GM19455 (cell line): ENCODE results near the gene CNOT6L.

ENCODE experiments used
- ATAC-seq: cut with Tn5 transposase; IDR thresholded peaks from one replicate; pipeline ENCODE4 v1.9.1; 2021; ENCODE audit not compliant: unreplicated experiment

The CNOT6L gene

DNA sequence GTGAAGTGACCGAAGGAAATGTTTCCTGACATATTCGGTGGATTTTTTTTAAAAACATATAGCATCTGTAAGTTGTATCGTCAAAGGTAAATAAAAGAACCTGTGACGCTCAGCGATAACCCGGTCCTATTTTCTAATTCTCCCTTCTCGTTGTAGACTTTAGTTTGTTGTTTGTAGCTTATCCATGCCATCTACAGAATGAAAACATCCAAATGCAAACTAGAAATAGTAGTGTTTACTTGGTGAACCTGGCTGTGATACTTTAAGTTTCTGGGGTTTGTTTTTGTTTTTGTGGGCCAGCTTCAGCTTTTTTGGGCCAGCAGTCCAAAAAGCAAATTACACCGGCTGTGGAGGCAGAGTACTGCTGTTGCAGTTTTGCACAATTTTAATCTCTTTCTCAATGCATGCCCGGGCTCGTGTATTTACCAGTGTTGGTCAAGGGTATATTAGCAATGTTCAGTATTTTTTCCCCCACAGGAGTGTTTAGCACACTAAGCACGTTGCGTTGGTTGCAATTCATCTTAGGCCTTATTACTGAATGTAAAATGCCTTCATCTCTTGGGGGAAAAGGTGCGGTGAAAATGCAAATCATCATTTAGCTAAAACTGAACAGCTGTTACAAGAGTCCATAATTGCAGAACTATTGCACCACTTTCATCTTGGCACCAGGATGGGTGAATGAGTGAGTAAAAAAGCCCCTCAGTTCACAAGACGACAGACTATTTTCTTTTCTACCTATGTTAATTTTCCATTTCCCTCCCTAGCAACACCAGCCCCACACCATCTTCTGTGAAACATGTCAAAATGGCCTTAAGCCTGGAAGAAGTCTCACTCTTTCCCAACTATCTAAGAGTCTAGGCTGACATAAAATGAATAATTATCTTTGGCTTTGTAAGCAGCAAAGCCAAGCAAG lies 1.7 kb upstream of the CNOT6L start:
- no peak for ATAC-seq

DNA sequence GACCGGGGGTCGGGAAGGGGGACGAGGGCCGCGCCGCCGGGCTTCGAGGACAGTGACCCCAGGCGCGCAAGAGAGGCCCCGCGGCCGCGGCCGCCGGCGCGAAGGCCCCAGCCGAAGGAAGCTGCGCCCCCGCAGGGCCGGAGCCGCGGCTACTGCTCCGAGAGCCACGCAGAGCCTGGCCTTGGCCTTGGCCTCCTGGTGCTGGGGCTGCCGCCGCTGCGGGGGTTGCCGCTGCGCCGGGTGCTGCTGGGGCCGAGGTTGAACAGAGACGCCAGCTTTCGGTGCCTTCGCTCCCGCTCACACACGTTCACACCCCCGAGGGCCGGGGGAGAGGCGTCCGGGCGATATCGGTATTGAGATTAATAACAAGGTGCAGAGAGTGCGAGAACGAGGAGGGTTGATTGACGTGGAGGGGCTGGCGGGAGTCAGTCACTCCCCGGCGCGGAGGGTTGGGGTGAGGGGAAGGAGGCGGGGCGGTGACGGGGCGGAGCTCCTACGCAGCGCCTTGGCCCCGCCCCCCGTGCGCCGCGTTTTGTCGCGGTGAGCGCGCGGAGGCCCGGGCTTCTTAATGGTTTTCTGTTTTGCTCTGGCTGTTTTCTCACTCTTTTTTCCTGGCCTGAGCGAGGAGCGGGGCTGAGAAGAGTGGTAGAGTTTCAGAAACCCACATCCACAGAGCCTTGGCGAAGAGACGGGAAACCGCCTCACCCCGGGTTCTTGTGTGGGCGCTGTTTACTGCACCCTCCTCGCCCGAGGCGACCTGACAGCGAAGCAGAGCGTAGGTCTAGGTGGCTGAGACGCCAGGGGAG lies 878 bp upstream of the CNOT6L start:
- ATAC-seq: peak; percentile 80

DNA sequence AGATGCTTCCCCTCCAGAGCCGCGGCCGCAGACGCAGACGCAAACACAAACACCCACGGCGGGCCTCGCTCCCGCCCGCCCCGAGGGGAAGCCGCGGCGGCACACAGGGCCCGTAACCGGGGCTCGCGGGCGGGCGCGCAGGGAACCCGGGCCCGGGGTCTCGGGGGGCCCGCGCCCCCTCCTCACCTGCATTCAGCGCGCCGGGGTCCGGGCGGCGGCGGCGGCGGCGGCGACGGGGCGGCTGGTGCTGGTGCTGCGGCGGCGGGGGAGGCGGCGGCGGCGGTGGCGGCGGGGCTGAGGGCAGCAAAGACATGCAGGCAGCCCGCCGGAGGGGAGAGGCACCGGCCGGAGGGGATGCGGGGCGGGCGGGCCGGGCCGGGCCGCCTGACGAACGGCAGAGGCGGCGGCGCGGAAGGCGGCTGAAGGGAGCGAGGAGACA lies 255 bp upstream of the CNOT6L start:
- ATAC-seq: peak; percentile 25

DNA sequence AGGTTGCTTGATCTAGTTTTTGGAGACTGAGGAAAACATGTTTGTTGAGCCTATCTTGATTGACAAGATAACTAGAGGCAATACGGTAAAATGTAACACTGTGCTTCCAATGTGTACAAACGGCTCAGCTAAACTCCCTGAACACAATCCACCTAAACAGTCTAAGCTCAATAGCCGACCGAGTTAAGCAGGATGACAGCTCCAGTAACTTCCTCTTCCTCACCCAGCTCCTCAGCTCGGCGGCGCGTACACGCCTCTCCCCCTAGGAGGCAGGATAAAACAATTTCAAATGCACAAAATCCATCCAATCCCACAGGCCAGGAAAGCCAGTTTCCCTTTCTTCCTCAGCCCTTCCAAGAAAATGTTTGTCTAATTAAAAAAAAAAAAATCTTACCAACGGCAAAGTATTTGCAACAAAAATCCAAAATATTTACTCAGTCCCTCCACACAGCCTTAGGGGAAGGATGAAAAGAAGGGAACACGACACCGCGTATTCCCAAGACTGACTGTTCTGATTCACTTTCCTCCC lies 1.0 kb downstream of the CNOT6L start:
- peak; percentile 25 for ATAC-seq

DNA sequence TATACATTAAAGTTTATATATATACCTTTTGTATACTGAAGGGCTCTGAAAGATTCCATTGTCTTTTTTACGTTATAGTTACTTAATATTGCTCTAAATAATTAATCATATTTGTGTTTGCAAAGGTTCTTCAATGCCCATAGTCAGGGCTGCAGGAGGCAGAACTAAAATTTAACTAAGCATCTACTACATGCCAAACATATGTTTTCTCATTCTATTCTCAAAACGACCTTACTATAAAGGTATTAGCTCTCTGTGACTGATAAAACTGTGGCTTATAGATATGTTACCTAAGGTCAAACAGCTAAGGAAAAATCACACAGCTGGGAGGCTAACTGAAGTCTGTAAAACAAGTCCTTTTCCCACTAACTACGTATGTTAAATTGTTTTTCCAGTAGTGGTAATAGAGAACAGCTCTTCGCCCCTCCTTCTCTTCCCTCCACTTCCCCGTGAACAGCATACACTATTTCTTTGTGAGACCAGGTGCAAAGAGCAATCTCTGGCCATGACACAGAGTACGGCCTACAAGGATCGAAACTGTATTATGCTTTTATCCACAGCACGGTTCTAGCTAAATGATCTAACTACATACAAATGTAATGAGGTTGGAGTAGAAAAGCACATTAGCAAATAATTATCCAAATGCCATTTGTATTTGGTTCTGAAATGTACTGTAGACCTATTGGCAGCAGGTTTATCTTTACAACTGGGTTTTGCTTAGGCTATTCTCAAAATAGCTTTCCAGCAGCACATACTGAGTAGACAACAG lies 1.7 kb downstream of the CNOT6L start:
- no peak for ATAC-seq

DNA sequence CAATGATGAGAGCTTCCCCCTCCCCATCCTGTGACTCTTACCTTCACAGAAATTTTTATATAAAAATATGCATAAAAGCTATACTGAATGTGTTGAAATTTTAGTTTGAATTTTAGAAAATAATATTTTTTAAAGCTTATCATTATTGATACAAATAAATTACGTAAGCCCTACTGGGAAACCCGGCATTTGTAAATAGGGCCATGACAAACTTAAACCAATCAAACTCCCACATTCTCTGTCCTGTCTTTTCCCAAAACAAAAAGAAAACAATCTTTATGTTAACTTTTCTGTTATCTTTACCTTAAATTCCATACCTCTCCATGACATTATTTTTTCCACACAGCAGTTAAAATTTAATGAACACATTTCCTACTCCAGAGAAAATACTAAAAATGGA lies 2.6 kb downstream of the CNOT6L start:
- no peak for ATAC-seq

DNA sequence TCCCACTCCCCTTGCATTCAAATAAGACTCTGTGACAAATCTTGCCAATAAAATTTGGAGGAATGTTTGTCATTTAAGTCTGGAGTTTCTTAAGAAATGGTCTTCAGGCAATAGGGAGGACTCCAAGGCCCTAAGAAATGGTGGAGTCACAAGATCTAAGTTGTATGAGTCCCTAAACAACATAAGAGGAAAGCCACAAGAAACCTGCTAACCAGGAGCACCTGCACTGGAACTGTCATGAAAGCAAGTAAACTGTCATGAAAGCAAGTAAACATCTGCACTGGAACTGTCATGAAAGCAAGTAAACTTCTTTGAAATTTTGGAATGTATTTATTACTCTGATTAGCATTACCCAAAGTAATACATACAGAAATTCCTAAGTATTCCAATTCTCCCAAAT lies 3.5 kb downstream of the CNOT6L start:
- no peak for ATAC-seq

DNA sequence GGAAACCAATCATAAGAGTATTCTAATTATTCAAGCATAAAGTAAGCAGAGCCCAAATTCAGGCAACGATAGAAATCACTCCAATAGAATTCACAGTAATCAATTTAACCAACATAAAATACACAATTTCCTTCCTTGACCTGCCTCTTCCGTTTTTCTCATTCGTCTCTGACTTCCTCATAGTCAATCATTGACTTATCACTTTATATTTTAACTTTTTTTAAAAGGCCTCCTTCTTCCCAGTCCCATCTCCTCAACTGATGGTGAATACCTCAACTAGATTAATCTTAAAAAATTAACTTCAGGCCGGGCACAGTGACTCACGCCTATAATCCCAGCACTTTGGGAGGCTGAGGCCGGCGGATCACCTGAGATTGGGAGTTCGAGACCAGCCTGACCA lies 13.3 kb downstream of the CNOT6L start:
- ATAC-seq: no peak

DNA sequence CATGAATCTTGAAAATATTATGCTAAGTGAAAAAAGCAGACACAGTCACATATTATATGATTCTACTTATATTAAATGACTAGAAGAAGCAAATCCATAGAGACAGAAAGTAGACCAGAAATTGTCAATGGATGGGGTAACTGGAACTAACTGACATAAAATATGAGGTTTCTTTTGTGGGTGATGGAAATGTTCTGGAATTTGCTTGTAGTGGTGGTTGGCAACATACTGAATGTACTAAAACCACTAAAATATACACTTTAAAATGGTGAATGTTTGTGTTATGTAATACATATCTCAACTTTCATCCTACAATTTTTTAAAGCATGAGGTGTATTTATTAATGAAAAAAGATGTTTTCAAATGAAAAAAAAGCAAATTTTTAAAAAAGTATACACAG lies 14.7 kb downstream of the CNOT6L start:
- ATAC-seq: no peak

DNA sequence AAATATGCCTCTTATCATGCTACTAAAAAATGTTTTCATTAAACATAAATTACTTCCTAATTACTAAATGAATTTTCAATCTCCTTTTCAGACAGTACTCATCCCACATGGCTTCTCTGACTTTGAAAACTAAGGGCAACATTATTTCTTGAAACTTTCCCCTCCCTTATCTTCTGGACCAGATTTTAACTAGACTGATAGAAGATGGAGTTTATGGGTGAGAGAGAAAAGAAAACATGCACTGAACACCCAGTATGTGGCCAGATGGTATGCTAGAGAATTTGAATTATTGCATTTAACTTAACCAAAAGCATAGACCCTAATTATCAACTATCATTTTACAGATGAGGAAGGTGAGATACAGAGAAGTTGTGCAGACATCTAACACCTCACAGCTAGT lies 16.8 kb downstream of the CNOT6L start:
- ATAC-seq: no peak

DNA sequence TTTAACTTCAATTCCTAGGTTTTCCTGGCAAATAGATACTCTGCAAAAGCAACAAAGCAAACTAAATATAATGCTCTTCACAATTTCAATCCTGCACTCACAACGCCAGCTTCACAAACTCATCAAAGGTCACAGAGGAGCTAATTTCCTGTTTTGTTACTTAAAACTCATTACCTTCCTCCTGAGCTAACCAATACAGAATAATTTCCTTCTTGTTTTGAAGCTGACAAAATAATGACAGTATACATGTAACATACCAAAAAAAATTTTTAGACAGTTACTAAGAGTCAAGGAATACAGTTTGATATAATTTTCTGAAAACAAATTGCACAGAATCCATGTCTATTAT lies 17.9 kb downstream of the CNOT6L start:
- ATAC-seq: no peak

DNA sequence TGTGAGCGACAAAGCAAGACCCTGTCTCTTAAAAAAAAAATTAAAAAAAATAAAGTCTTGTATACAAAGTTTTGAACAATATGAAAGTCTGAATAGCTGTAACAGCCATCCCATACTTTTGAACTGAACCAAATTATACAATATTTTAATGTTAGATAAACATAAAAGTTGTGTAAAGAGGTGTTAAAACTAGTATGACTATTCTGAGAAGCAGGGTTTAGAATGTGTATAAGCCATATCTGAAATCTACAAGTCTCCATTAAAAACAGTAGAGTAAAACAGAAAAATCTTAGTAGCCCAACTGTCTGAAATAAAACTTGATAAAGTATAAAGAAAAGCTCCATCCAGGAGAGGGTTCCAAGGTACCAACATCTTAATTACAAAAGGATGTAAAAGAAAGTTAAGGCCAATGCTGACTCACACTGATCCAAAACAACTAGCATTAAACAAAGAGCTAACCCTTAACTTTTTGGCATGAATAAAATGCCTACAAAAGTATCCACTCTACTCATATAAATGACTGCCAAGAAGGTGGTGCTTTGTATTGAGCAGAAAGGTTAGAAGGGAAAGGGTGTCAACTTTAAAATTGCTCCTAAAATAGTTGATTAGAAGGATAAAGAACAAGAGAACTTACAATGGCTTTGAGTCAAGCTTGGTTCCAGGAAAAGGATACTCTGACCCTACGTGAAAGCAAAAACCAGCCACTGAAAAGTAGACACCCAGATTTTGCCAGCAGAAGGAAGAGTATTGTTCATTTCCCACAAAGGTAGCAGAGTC lies 18.5 kb downstream of the CNOT6L start:
- no peak for ATAC-seq

DNA sequence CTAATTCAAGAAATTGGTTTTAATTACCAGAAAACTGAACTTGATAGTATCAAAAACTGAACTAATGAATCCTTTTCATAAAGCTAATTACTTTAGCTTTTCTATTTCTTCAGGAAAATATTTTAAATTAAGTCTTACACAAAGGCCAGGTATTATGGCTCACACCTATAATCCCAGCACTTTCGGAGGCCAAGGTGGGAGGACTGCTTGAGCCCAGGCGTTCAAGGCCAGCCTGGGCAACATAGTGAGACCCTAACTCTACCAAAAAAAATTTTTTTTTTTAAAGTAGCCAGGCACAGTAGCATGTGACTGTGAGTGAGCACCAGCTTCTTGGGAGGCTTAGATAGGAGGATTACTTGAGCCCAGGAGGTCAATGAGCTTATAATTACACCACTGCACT lies 19.1 kb downstream of the CNOT6L start:
- no peak for ATAC-seq

DNA sequence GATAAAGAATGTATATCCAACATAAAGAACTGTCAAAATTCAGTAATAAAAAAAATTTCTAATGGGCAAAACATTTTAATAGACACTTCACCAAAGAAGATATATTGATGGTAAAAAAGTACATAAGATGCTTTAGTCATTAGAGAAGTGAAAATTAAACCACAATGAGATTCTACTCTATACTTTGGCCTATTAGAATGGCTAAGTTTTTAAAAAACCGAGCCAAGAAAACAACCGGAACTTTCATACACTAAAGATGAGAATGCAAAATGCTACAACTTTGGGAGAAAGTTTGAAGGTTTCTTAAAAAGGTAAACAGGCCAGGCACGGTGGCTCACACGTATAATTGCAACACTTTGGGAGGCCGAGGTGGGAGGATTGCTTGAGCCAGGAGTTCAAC lies 20.8 kb downstream of the CNOT6L start:
- no peak for ATAC-seq

DNA sequence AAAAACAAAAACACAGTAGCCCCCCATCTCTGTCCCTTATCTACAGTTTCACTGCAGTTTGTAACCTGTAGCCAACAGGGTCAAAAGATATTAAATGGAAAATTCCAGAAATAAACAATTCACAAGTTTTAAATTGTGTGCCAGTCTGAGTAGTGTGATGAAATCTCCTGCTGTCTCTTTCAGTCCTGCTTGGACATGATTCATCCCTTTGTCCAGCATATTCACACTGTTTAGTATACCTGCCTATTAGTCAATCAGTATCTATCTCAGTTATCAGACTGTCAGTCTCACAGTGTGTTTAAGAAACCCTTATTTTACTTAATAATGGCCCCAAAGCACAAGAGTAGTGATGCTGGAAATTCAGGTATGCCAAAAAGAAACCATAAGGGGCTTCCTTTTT lies 21.9 kb downstream of the CNOT6L start:
- no peak for ATAC-seq

DNA sequence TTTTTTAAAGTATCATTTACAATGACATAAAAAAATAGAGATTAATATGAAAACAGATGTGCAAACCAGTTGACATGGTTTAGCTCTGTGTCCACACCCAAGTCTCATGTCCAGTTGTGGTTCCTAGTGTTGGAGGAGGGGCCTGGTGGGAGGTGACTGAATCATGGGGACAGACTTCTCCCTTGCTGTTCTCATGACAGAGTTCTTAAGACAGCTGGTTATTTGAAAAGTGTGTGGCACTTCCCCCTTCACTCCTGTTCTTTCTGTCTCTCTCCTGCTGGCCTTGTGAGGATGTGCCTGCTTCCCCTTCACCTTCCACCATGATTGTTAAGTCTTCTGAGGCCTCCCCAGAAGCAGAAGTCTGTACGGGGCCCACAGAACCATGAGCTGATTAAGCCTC lies 23.8 kb downstream of the CNOT6L start:
- no peak for ATAC-seq

DNA sequence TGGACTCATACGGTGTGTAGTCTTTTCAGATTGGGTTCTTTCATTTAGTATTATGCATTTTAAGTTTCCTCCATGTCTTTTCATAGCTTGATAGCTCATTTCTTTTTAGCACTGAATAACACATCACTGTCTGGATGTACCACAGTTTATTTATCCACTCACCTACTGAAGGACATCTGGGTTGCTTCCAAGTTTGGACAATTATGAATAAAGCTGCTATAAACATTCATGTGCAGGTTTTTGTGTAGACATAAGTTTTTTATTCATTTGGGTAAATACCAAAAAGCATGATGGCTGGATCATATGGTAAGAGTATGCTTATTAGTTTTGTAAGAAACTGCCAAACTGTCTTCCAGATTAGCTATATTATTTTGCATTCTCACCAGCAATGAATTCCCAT lies 29.0 kb downstream of the CNOT6L start:
- no peak for ATAC-seq

DNA sequence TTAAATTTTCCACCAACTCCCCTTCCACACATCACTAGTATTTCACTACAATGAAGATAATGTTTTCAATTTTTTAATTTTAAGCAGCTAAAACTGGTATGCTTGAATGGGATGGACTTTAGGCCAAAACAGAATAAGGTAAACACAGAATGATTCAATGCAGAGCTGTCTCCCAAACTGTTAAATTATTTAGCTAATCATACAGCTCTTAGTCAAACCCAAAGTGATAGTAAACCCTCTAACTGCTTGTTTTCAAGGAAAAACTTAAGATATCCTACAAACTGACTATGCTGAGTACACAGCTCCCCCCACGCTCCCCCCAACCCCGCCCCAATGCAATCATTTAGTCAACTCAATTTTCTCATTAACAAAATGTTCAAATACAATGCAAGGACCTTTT lies 30.2 kb downstream of the CNOT6L start:
- no peak for ATAC-seq

DNA sequence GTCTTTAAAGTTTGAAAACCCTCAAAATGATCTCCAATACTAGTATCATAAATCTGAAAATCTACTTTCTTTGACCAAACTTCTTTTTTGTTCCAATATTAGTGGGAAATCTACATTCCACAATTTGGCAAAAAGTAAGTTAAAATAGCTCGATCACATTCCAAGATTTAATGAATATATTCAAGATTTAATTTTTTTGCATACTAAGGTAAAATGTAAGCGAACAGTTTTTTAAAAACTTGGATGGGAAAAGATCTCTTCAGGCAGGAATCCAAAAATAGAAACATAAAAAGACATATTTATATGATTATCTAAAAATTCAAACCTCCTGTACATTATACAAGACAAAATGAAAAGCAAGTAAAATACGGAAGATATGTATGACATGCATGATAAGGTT lies 31.2 kb downstream of the CNOT6L start:
- ATAC-seq: no peak

DNA sequence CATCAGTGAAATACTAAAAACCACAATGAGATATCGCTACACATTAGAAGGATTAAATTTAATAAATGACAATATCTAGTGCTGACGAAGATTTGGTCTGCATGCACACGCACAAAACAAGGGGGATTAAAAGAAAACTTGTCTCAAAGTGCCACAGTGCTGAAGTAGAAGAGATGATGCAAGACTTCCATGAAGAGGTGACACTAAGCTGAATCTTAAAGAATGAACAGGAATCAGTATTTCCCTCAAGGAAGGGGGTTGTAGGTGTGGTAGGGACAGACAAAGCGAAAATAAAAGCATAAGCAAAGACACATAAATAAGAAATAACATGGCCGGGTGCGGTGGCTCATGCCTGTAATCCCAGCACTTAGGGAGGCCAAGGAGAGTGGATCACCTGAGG lies 33.5 kb downstream of the CNOT6L start:
- no peak for ATAC-seq

DNA sequence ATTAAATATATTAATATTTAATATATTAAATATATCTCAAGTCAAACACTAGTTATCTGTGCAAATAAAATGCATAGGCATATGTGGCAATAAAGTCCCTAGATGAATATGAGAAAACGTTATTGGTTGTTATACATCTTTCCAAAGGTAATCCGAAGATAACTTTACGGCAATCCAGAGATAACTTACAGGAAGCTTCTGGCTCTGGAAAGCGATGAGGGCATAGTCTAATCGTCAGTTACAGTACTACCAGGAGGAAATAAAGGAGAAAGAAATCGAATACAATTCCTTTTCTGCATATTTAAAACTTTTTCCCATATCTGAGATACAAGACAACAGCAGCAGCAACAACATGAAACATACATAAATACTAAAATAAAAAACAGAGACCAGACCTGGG lies 35.3 kb downstream of the CNOT6L start:
- ATAC-seq: no peak
